HEK293 (cell line): ENCODE data around the gene RORC.

Experiments used
- CTCF ChIA-PET: fragments of 350-600 bp; formaldehyde crosslinking; extraction: SDS; loops from one replicate; lab custom pipeline; 2021; ENCODE audit warnings: antibody characterized with exemption; lab: Yijun Ruan, JAX
- POLR2A ChIA-PET: fragments of 300-600 bp; formaldehyde crosslinking; extraction: SDS; loops from one replicate; lab custom pipeline; 2020; ENCODE audit warnings: antibody characterized with exemption, inconsistent platforms; lab: Yijun Ruan, JAX
- H3K27ac ChIP-seq: fragments of 200-500 bp; sonication (Bioruptor generic); 2 replicates; pipeline ENCODE4 v1.5.1; 2014; ENCODE audit warnings: low read depth, low read length, control low read depth, inconsistent platforms; ENCODE audit errors: extremely low read depth
- H3K36me3 ChIP-seq, 2 experiments: fragments of 200-500 bp in 1 of 2; sonication (Bioruptor generic) in 1 of 2; 1 replicate in 1 of 2; 2 replicates in 1 of 2; pipeline ENCODE4 v1.5.1; 2014 to 2017; ENCODE audit warnings: inconsistent platforms in 2 of 2, low read length in 2 of 2; ENCODE audit not compliant: control insufficient read depth in 2 of 2, insufficient read depth in 1 of 2
- H3K4me1 ChIP-seq: fragments of 200-500 bp; sonication (Bioruptor generic); 2 replicates; pipeline ENCODE4 v1.5.1; 2014; ENCODE audit warnings: mild to moderate bottlenecking, low read length, inconsistent platforms; ENCODE audit not compliant: control insufficient read depth, insufficient read depth
- H3K4me3 ChIP-seq: 2 replicates; pipeline ENCODE4 v1.5.1; 2011; ENCODE audit warnings: low read depth, mild to moderate bottlenecking, control low read depth, low read length, moderate library complexity
- H3K9me3 ChIP-seq: fragments of 200-500 bp; sonication (Bioruptor generic); 2 replicates; pipeline ENCODE4 v1.5.1; 2014; ENCODE audit warnings: low read depth, low read length, inconsistent platforms; ENCODE audit not compliant: control insufficient read depth, insufficient read depth
- GLI2 ChIP-seq: fragments of 450-650 bp; formaldehyde crosslinking; IDR thresholded peaks from 2 replicates; pipeline ENCODE4; 2017; ENCODE audit warnings: missing biosample characterization, missing genetic modification characterization, low read depth, borderline replicate concordance
- TCF7L2 ChIP-seq: IDR thresholded peaks from 2 replicates; pipeline ENCODE4 v1.6.1; 2011; ENCODE audit warnings: low read depth, mild to moderate bottlenecking, inconsistent platforms, low read length, moderate library complexity, borderline replicate concordance
- ZBTB17 ChIP-seq: fragments of 450-650 bp; formaldehyde crosslinking; IDR thresholded peaks from 2 replicates; pipeline ENCODE4 v1.5.1; 2016; ENCODE audit warnings: missing biosample characterization, missing genetic modification characterization
- ZFHX2 ChIP-seq: fragments of 450-650 bp; formaldehyde crosslinking; conservative IDR thresholded peaks from 2 replicates; pipeline ENCODE4 v1.5.1; 2016; ENCODE audit warnings: missing biosample characterization, missing genetic modification characterization
- ZNF202 ChIP-seq: fragments of 450-650 bp; formaldehyde crosslinking; IDR thresholded peaks from 2 replicates; pipeline ENCODE4 v1.5.1; 2016; ENCODE audit warnings: missing biosample characterization, missing genetic modification characterization, borderline replicate concordance
- ZNF280D ChIP-seq: fragments of 450-650 bp; formaldehyde crosslinking; IDR thresholded peaks from 2 replicates; pipeline ENCODE4 v1.5.1; 2016; ENCODE audit warnings: missing biosample characterization, missing genetic modification characterization
- ZNF324 ChIP-seq: fragments of 450-650 bp; formaldehyde crosslinking; IDR thresholded peaks from 2 replicates; pipeline ENCODE4 v1.5.1; 2016; ENCODE audit warnings: missing biosample characterization, missing genetic modification characterization
- ZNF354C ChIP-seq: fragments of 450-650 bp; formaldehyde crosslinking; IDR thresholded peaks from 2 replicates; pipeline ENCODE4 v1.5.1; 2016; ENCODE audit warnings: missing biosample characterization, missing genetic modification characterization, low read depth, borderline replicate concordance
- ZNF394 ChIP-seq: fragments of 450-650 bp; formaldehyde crosslinking; IDR thresholded peaks from 2 replicates; pipeline ENCODE4 v1.5.1; 2016; ENCODE audit warnings: missing biosample characterization, missing genetic modification characterization, mild to moderate bottlenecking, moderate library complexity, borderline replicate concordance
- ZNF423 ChIP-seq: fragments of 450-650 bp; formaldehyde crosslinking; IDR thresholded peaks from 2 replicates; pipeline ENCODE4 v1.5.1; 2016; ENCODE audit warnings: missing biosample characterization, missing genetic modification characterization
- ZNF488 ChIP-seq: fragments of 450-650 bp; formaldehyde crosslinking; IDR thresholded peaks from 2 replicates; pipeline ENCODE4 v1.5.1; 2016; ENCODE audit warnings: missing biosample characterization, missing genetic modification characterization
- ZNF558 ChIP-seq: fragments of 450-650 bp; formaldehyde crosslinking; IDR thresholded peaks from 2 replicates; pipeline ENCODE4 v1.5.1; 2016; ENCODE audit warnings: missing biosample characterization, missing genetic modification characterization
- ZNF660 ChIP-seq: fragments of 450-650 bp; IDR thresholded peaks from 2 replicates; pipeline ENCODE4 v1.5.1; 2018; ENCODE audit warnings: missing biosample characterization, mild to moderate bottlenecking, missing genetic modification characterization
- ZNF792 ChIP-seq: fragments of 450-650 bp; formaldehyde crosslinking; IDR thresholded peaks from 2 replicates; pipeline ENCODE4 v1.5.1; 2016; ENCODE audit warnings: missing biosample characterization, missing genetic modification characterization
- TF ChIP-seq, protein P1 (sequence below): fragments of 450-650 bp; formaldehyde crosslinking; IDR thresholded peaks from 2 replicates; pipeline ENCODE4 v1.5.1; 2017; ENCODE audit warnings: missing biosample characterization, mild to moderate bottlenecking, missing genetic modification characterization, moderate library complexity
- TF ChIP-seq, protein P2 (sequence below): fragments of 450-650 bp; formaldehyde crosslinking; IDR thresholded peaks from 2 replicates; pipeline ENCODE4 v1.5.1; 2016; ENCODE audit warnings: missing biosample characterization, missing genetic modification characterization
- TF ChIP-seq, protein P3 (sequence below): fragments of 450-650 bp; formaldehyde crosslinking; IDR thresholded peaks from 2 replicates; pipeline ENCODE4 v1.5.1; 2016; ENCODE audit warnings: missing biosample characterization, missing genetic modification characterization, low read depth

Gene RORC

GRCh38 chr1:151807766-151808165 is 23.8 kb downstream of the RORC start (continued):
- TF ChIP-seq, protein P1, sequence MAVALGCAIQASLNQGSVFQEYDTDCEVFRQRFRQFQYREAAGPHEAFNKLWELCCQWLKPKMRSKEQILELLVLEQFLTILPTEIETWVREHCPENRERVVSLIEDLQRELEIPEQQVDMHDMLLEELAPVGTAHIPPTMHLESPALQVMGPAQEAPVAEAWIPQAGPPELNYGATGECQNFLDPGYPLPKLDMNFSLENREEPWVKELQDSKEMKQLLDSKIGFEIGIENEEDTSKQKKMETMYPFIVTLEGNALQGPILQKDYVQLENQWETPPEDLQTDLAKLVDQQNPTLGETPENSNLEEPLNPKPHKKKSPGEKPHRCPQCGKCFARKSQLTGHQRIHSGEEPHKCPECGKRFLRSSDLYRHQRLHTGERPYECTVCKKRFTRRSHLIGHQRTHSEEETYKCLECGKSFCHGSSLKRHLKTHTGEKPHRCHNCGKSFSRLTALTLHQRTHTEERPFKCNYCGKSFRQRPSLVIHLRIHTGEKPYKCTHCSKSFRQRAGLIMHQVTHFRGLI (tag by site-specific recombination), result no peak

GRCh38 chr1:151807131-151807530 is 24.5 kb downstream of the RORC start:
- Histone ChIP-seq H3K27ac (no peak overlapping the region), H3K36me3 (no peaks in the 10 kb centered on the region), H3K9me3 (no peaks in the 10 kb centered on the region), H3K4me1 (no peaks in the 10 kb centered on the region), H3K4me3 (no peak overlapping the region)
- POLR2A ChIA-PET, result no interaction called here
- CTCF ChIA-PET, result interaction anchor here (0.5 to 1.6 kb wide), 4 partner anchors 37 to 1536 kb away, joined by 3 to 5 read pairs (median 3); partner anchors contain the start of gene TMOD4
- TF ChIP-seq ZNF354C (tag by site-specific recombination), result no peak
- no peak for TF ChIP-seq ZNF324
- TF ChIP-seq, protein P2, sequence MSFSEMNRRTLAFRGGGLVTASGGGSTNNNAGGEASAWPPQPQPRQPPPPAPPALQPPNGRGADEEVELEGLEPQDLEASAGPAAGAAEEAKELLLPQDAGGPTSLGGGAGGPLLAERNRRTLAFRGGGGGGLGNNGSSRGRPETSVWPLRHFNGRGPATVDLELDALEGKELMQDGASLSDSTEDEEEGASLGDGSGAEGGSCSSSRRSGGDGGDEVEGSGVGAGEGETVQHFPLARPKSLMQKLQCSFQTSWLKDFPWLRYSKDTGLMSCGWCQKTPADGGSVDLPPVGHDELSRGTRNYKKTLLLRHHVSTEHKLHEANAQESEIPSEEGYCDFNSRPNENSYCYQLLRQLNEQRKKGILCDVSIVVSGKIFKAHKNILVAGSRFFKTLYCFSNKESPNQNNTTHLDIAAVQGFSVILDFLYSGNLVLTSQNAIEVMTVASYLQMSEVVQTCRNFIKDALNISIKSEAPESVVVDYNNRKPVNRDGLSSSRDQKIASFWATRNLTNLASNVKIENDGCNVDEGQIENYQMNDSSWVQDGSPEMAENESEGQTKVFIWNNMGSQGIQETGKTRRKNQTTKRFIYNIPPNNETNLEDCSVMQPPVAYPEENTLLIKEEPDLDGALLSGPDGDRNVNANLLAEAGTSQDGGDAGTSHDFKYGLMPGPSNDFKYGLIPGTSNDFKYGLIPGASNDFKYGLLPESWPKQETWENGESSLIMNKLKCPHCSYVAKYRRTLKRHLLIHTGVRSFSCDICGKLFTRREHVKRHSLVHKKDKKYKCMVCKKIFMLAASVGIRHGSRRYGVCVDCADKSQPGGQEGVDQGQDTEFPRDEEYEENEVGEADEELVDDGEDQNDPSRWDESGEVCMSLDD (tag by site-specific recombination), result no peak
- no peak for TF ChIP-seq ZNF792
- TF ChIP-seq ZFHX2 (tag by site-specific recombination), result no peak
- no peak for TF ChIP-seq ZNF394 (tag by site-specific recombination)
- TF ChIP-seq ZNF280D (tag by site-specific recombination), result no peak
- no peak for TF ChIP-seq GLI2 (tag by site-specific recombination)
- no peak for TF ChIP-seq ZBTB17
- no peak for TF ChIP-seq ZNF558
- no peak for TF ChIP-seq TCF7L2
- TF ChIP-seq, protein P3, sequence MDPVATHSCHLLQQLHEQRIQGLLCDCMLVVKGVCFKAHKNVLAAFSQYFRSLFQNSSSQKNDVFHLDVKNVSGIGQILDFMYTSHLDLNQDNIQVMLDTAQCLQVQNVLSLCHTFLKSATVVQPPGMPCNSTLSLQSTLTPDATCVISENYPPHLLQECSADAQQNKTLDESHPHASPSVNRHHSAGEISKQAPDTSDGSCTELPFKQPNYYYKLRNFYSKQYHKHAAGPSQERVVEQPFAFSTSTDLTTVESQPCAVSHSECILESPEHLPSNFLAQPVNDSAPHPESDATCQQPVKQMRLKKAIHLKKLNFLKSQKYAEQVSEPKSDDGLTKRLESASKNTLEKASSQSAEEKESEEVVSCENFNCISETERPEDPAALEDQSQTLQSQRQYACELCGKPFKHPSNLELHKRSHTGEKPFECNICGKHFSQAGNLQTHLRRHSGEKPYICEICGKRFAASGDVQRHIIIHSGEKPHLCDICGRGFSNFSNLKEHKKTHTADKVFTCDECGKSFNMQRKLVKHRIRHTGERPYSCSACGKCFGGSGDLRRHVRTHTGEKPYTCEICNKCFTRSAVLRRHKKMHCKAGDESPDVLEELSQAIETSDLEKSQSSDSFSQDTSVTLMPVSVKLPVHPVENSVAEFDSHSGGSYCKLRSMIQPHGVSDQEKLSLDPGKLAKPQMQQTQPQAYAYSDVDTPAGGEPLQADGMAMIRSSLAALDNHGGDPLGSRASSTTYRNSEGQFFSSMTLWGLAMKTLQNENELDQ (tag by site-specific recombination), result no peak
- no peak for TF ChIP-seq ZNF488 (tag by site-specific recombination)
- no peak for TF ChIP-seq ZNF202 (tag by site-specific recombination)
- no peak for TF ChIP-seq ZNF660 (tag by site-specific recombination)
- TF ChIP-seq ZNF423 (tag by site-specific recombination), result no peak
